Measurements from ENCODE around the gene MARVELD1. TPM values are rescaled to one million over a fixed set of nuclear protein-coding genes. Genes with fewer than 3 reads are reported as not detected.

MARVELD1 gene
- polyA plus RNA-seq, 2 of the 4 experiments (the other 2 are of a cell fraction), result 29.1 to 31.7 TPM

DNA sequence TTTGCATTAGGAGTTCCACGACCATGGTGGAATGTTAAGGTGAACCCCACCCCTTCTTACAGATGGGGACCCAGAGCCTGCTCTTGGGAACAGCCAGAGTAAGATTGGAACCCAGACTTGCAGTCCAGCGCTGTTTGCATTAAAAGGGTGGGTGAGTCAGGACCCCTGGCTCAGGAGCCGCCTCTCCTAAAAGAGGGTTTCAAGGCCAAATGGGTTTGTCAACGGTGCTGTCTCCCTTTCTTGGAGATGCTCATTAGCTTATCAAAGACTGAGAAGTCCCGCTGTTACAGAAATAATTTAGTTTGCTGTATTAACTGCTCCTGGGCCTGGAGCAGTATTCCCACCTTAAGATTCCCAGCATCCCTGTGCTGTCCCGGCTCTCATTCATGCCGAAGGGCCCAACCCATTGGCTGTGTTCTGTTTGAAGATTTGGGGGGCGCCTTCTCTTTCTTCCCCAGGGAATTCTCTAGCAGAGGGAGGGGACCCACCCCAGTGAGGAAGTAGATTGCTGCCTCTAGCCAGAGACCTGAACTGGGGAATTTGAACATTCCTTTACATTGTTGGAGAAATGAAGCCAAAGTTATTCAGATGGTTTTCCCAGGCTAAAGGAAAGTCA, 1.8 kb downstream of the MARVELD1 start:
- TF ChIP-seq, protein P1, sequence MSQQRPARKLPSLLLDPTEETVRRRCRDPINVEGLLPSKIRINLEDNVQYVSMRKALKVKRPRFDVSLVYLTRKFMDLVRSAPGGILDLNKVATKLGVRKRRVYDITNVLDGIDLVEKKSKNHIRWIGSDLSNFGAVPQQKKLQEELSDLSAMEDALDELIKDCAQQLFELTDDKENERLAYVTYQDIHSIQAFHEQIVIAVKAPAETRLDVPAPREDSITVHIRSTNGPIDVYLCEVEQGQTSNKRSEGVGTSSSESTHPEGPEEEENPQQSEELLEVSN (IDR thresholded peaks at IDR 0.05; ENCODE audit: borderline replicate concordance, low read depth), result no peak
- Histone ChIP-seq H3K9me3 (no peaks in the 10 kb centered on the region), H3K4me2 (peak overlapping the region; percentile 96), H3K4me1 (peaks cover 44% of the 10 kb centered on the region), H3K4me3 (peak overlapping the region; percentile 68), H3K27ac (peak overlapping the region; percentile 94 to 95)
- ATAC-seq, result no peak
- no peak for FAIRE-seq
- CTCF ChIA-PET, result interaction anchor here (20.3 to 36.9 kb wide), 3 partner anchors 5 to 40 kb away, joined by 1006 to 1127 read pairs (median 1006); partner anchors contain the start of genes AVPI1, MARVELD1 and ZFYVE27
- 54% methylated on average over 8 of the region's 8 CpGs for WGBS (ENCODE audit: missing lambda C conversion rate)
- no peak for DNase-seq (ENCODE audit: low read depth in 1 of 2, low spot score in 1 of 2)
- POLR2A ChIA-PET, result interaction anchor here (0.6 to 4.1 kb wide), 5 partner anchors 9 to 306 kb away, joined by 4 to 53 read pairs (median 10); partner anchors contain the start of gene AVPI1

DNA sequence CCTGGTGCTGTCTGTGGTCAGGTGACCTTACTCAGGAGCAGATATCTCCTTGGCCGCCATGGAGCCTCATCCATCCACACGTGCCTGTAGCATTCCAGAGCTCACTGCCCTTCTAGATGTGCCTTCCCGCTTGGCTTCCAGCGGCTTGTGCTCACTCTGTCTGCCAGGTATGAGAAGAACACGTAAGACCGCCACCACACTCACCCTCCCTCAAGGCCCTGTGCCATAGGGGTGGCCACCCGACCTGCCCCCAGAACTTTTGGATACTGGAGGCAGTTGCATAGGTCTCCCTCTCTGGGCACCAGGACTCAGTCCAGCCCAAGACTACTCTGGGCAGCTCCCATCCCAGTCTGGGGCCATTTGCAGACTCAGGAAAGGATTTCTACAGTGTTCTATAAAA, 4.1 kb downstream of the MARVELD1 start:
- H3K9me3 ChIP-seq, result no peaks in the 10 kb centered on the region
- peaks cover 44% of the 10 kb centered on the region for H3K4me1 ChIP-seq
- CTCF ChIA-PET, result interaction anchor here (1.1 to 36.9 kb wide), 4 partner anchors 5 to 164 kb away, joined by 3 to 1127 read pairs (median 1006); partner anchors contain the start of genes AVPI1, MARVELD1 and ZFYVE27
- POLR2A ChIA-PET, result interaction anchor here (1.5 to 2.3 kb wide), 2 partner anchors 19 to 30 kb away, joined by 5 to 8 read pairs; partner anchors contain the start of genes AVPI1 and ZFYVE27
- peak overlapping the region; percentile 50; the same call in 2 of the 3 replicates for H3K4me2 ChIP-seq
- DNase-seq (ENCODE audit: low read depth in 1 of 2, low spot score in 1 of 2) (no peak), FAIRE-seq (no peak), ATAC-seq (no peak)
- WGBS (ENCODE audit: missing lambda C conversion rate), result 89% methylated on average over 7 of the region's 7 CpGs
- H3K27ac ChIP-seq, result peak overlapping the region; percentile 69 to 81; a peak in 3 of 6 replicates
- TF ChIP-seq MYC (IDR thresholded peaks at IDR 0.05; ENCODE audit: borderline replicate concordance, low read length) (no peak), CHD4 (IDR thresholded peaks at IDR 0.05; ENCODE audit: borderline replicate concordance) (no peak), JUN (IDR thresholded peaks at IDR 0.05) (no peak), TP53 (CRISPR knock-in tag; IDR thresholded peaks at IDR 0.05) (no peak), CBX8 (IDR thresholded peaks at IDR 0.05) (no peak), NPAS2 (CRISPR knock-in tag; IDR thresholded peaks at IDR 0.05; ENCODE audit: borderline replicate concordance) (no peak), ESRRA (IDR thresholded peaks at IDR 0.05; ENCODE audit: borderline replicate concordance, low read length) (no peak), CHD2 (IDR thresholded peaks at IDR 0.05; ENCODE audit: low read length, partially characterized antibody) (no peak), TFCP2L1 (CRISPR knock-in tag; IDR thresholded peaks at IDR 0.05) (no peak), NFE2L2 (conservative IDR thresholded peaks at IDR 0.05; ENCODE audit: low read length) (no peak)
- TF ChIP-seq, protein P2, sequence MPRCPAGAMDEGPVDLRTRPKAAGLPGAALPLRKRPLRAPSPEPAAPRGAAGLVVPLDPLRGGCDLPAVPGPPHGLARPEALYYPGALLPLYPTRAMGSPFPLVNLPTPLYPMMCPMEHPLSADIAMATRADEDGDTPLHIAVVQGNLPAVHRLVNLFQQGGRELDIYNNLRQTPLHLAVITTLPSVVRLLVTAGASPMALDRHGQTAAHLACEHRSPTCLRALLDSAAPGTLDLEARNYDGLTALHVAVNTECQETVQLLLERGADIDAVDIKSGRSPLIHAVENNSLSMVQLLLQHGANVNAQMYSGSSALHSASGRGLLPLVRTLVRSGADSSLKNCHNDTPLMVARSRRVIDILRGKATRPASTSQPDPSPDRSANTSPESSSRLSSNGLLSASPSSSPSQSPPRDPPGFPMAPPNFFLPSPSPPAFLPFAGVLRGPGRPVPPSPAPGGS (IDR thresholded peaks at IDR 0.05), result no peak
- TF ChIP-seq, protein P3, sequence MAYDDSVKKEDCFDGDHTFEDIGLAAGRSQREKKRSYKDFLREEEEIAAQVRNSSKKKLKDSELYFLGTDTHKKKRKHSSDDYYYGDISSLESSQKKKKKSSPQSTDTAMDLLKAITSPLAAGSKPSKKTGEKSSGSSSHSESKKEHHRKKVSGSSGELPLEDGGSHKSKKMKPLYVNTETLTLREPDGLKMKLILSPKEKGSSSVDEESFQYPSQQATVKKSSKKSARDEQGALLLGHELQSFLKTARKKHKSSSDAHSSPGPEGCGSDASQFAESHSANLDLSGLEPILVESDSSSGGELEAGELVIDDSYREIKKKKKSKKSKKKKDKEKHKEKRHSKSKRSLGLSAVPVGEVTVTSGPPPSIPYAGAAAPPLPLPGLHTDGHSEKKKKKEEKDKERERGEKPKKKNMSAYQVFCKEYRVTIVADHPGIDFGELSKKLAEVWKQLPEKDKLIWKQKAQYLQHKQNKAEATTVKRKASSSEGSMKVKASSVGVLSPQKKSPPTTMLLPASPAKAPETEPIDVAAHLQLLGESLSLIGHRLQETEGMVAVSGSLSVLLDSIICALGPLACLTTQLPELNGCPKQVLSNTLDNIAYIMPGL (CRISPR knock-in tag; IDR thresholded peaks at IDR 0.05; ENCODE audit: borderline replicate concordance), result no peak
- TF ChIP-seq, protein P4, sequence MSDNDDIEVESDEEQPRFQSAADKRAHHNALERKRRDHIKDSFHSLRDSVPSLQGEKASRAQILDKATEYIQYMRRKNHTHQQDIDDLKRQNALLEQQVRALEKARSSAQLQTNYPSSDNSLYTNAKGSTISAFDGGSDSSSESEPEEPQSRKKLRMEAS (IDR thresholded peaks at IDR 0.05), result no peak
- TF ChIP-seq, protein P5, sequence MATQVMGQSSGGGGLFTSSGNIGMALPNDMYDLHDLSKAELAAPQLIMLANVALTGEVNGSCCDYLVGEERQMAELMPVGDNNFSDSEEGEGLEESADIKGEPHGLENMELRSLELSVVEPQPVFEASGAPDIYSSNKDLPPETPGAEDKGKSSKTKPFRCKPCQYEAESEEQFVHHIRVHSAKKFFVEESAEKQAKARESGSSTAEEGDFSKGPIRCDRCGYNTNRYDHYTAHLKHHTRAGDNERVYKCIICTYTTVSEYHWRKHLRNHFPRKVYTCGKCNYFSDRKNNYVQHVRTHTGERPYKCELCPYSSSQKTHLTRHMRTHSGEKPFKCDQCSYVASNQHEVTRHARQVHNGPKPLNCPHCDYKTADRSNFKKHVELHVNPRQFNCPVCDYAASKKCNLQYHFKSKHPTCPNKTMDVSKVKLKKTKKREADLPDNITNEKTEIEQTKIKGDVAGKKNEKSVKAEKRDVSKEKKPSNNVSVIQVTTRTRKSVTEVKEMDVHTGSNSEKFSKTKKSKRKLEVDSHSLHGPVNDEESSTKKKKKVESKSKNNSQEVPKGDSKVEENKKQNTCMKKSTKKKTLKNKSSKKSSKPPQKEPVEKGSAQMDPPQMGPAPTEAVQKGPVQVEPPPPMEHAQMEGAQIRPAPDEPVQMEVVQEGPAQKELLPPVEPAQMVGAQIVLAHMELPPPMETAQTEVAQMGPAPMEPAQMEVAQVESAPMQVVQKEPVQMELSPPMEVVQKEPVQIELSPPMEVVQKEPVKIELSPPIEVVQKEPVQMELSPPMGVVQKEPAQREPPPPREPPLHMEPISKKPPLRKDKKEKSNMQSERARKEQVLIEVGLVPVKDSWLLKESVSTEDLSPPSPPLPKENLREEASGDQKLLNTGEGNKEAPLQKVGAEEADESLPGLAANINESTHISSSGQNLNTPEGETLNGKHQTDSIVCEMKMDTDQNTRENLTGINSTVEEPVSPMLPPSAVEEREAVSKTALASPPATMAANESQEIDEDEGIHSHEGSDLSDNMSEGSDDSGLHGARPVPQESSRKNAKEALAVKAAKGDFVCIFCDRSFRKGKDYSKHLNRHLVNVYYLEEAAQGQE (IDR thresholded peaks at IDR 0.05), result no peak
- H3K4me3 ChIP-seq, result no peak overlapping the region
